ENCODE measurements around the gene TRMT61A. TPM values are rescaled to one million over a fixed set of nuclear protein-coding genes. Genes with fewer than 3 reads are reported as not detected.

Gene TRMT61A
- total and polyA plus RNA-seq, 2 of the 13 experiments (the other 11 are each of a cell fraction or from before 2014, with no cell fraction given): 6.5 to 13.6 TPM

DNA sequence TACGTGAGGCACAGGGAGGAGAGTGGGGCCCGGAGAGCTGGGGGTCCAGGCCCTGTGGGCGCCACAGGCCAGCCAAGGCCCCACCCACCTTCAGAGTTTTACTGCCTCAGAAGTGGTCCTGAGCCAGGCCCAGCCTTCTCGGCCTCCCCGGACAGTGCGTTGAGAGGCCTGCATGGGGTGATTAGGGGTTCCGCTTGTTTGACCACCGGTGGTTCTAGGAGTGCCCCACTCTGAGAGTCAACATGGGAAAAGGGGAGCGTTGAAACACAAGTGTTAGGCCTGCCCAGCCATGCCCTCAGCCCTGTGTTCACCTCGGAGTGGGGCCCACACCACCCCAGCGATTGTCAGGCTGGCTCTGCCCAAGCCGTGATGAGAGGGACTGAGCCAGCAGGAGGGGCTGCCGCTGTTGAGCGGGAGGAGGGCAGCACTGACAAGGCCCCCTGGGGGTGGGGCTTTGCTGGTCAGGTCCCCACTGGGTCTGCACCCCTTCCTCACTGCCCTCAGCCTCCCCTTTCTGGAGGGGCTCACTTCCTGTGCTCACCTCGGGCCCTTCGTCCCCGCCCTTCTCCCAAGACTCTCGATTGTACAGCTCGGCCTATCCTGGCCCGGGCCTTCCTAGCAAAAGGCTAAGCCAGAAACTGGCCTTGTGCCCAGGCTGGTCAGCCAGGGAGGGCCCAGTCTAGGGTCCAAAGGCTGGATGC lies 11.1 kb upstream of the TRMT61A start (continued):
- 0 out of 2 replicates have a peak, but pooled peaks have one; percentile 52 for TF ChIP-seq PAF1 (CRISPR knock-in tag; IDR thresholded peaks at IDR 0.05)
- TF ChIP-seq HDAC1 (CRISPR knock-in tag; IDR thresholded peaks at IDR 0.05): 0 out of 2 replicates have a peak, but pooled peaks have one; percentile 34
- TF ChIP-seq, protein P1, sequence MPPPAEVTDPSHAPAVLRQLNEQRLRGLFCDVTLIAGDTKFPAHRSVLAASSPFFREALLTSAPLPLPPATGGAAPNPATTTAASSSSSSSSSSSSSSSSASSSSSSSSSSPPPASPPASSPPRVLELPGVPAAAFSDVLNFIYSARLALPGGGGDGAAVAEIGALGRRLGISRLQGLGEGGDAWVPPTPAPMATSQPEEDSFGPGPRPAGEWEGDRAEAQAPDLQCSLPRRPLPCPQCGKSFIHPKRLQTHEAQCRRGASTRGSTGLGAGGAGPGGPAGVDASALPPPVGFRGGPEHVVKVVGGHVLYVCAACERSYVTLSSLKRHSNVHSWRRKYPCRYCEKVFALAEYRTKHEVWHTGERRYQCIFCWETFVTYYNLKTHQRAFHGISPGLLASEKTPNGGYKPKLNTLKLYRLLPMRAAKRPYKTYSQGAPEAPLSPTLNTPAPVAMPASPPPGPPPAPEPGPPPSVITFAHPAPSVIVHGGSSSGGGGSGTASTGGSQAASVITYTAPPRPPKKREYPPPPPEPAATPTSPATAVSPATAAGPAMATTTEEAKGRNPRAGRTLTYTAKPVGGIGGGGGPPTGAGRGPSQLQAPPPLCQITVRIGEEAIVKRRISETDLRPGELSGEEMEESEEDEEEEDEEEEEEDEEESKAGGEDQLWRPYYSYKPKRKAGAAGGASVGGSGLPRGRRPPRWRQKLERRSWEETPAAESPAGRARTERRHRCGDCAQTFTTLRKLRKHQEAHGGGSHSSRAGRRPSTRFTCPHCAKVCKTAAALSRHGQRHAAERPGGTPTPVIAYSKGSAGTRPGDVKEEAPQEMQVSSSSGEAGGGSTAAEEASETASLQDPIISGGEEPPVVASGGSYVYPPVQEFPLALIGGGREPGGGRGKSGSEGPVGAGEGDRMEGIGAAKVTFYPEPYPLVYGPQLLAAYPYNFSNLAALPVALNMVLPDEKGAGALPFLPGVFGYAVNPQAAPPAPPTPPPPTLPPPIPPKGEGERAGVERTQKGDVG (CRISPR knock-in tag; IDR thresholded peaks at IDR 0.05; ENCODE audit: borderline replicate concordance): no peak
- peak; percentile 27; the same call in 1 of the 2 replicates for TF ChIP-seq ZFY (CRISPR knock-in tag; IDR thresholded peaks at IDR 0.05)
- TF ChIP-seq ZBTB7A (CRISPR knock-in tag; IDR thresholded peaks at IDR 0.05): peak; percentile 17; the same call in 1 of the 2 replicates
- 0 out of 2 replicates have a peak, but pooled peaks have one; percentile 8 for TF ChIP-seq RAD21 (CRISPR knock-in tag; IDR thresholded peaks at IDR 0.05)
- peak; percentile 31; the same call in 1 of the 2 replicates for TF ChIP-seq ZNF317 (CRISPR knock-in tag; IDR thresholded peaks at IDR 0.05)
- TF ChIP-seq, protein P2, sequence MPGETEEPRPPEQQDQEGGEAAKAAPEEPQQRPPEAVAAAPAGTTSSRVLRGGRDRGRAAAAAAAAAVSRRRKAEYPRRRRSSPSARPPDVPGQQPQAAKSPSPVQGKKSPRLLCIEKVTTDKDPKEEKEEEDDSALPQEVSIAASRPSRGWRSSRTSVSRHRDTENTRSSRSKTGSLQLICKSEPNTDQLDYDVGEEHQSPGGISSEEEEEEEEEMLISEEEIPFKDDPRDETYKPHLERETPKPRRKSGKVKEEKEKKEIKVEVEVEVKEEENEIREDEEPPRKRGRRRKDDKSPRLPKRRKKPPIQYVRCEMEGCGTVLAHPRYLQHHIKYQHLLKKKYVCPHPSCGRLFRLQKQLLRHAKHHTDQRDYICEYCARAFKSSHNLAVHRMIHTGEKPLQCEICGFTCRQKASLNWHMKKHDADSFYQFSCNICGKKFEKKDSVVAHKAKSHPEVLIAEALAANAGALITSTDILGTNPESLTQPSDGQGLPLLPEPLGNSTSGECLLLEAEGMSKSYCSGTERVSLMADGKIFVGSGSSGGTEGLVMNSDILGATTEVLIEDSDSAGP (CRISPR knock-in tag; IDR thresholded peaks at IDR 0.05; ENCODE audit: borderline replicate concordance): 0 out of 2 replicates have a peak, but pooled peaks have one; percentile 72
- peak; percentile 5; the same call in 1 of the 2 replicates for TF ChIP-seq PITX1 (CRISPR knock-in tag; IDR thresholded peaks at IDR 0.05)
- TF ChIP-seq HNF4A (CRISPR knock-in tag; IDR thresholded peaks at IDR 0.05): peak; percentile 35; the same call in 1 of the 2 replicates
- TF ChIP-seq, protein P3, sequence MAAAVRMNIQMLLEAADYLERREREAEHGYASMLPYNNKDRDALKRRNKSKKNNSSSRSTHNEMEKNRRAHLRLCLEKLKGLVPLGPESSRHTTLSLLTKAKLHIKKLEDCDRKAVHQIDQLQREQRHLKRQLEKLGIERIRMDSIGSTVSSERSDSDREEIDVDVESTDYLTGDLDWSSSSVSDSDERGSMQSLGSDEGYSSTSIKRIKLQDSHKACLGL (CRISPR knock-in tag; IDR thresholded peaks at IDR 0.05): peak; percentile 28; the same call in 1 of the 2 replicates
- no peak for TF ChIP-seq RFX3 (CRISPR knock-in tag; IDR thresholded peaks at IDR 0.05)
- TF ChIP-seq SRSF1 (optimal IDR thresholded peaks at IDR 0.05; ENCODE audit: low read depth, low read length): peak; percentile 0
- 0 out of 2 replicates have a peak, but pooled peaks have one; percentile 11 for TF ChIP-seq KLF15 (CRISPR knock-in tag; IDR thresholded peaks at IDR 0.05; ENCODE audit: borderline replicate concordance)
- TF ChIP-seq, protein P4, sequence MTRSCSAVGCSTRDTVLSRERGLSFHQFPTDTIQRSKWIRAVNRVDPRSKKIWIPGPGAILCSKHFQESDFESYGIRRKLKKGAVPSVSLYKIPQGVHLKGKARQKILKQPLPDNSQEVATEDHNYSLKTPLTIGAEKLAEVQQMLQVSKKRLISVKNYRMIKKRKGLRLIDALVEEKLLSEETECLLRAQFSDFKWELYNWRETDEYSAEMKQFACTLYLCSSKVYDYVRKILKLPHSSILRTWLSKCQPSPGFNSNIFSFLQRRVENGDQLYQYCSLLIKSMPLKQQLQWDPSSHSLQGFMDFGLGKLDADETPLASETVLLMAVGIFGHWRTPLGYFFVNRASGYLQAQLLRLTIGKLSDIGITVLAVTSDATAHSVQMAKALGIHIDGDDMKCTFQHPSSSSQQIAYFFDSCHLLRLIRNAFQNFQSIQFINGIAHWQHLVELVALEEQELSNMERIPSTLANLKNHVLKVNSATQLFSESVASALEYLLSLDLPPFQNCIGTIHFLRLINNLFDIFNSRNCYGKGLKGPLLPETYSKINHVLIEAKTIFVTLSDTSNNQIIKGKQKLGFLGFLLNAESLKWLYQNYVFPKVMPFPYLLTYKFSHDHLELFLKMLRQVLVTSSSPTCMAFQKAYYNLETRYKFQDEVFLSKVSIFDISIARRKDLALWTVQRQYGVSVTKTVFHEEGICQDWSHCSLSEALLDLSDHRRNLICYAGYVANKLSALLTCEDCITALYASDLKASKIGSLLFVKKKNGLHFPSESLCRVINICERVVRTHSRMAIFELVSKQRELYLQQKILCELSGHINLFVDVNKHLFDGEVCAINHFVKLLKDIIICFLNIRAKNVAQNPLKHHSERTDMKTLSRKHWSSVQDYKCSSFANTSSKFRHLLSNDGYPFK (CRISPR knock-in tag; IDR thresholded peaks at IDR 0.05; ENCODE audit: borderline replicate concordance): peak; percentile 9; the same call in 1 of the 2 replicates
- 0 out of 2 replicates have a peak, but pooled peaks have one; percentile 4 for TF ChIP-seq ZNF747 (CRISPR knock-in tag; IDR thresholded peaks at IDR 0.05; ENCODE audit: borderline replicate concordance)
- TF ChIP-seq SOX6 (IDR thresholded peaks at IDR 0.05): no peak
- peak; percentile 14; the same call in 1 of the 2 replicates for TF ChIP-seq SOX6 (CRISPR knock-in tag; IDR thresholded peaks at IDR 0.05)
